ENCODE measurements around the gene PHEX.

GRCh38 chrX:22247169-22247568, 215.0 kb downstream of the PHEX start:
- no peak for TF ChIP-seq CTCF (IDR thresholded peaks at IDR 0.05)
- TF ChIP-seq POLR2A (IDR thresholded peaks at IDR 0.05), result no peak

Measured in adrenal gland (tissue), 5 donors.